Transverse colon (tissue), 4 donors: ENCODE measurements around the gene ANKS1A. TPM values are rescaled to one million over a fixed set of nuclear protein-coding genes. Genes with fewer than 3 reads are reported as not detected.
A peak's percentile ranks its signal among the peaks of the same experiment; 100 is the strongest.
"Not testable (repeated sequence)": the region's sequence is repeated elsewhere in the genome, so short reads cannot be mapped to it uniquely, and the experiment has no call there.

Experiments used
- DNase-seq: peaks from one replicate; pipeline ENCODE4 v3.0.0-alpha.2; 2019
- H3K27ac ChIP-seq, 4 donors: fragments of 200-600 bp; sonication (generic); 2 replicates each; pipeline ENCODE4 v1.5.1; 2016 to 2018; ENCODE audit warnings: inconsistent platforms in 4 of 4
- H3K27me3 ChIP-seq: fragments of 200-600 bp; sonication (generic); 2 replicates; pipeline ENCODE4 v1.5.1; 2017; ENCODE audit warnings: inconsistent platforms
- H3K36me3 ChIP-seq, 4 donors: fragments of 200-600 bp; sonication (generic); 2 replicates each; pipeline ENCODE4 v1.5.1; 2017 to 2019; ENCODE audit warnings: inconsistent platforms in 4 of 4
- H3K4me1 ChIP-seq, 4 donors: fragments of 200-600 bp; sonication (generic); 2 replicates each; pipeline ENCODE4 v1.5.1; 2017 to 2020; ENCODE audit warnings: inconsistent platforms in 4 of 4
- H3K4me3 ChIP-seq, 4 donors: fragments of 200-600 bp; sonication (generic); 1 replicate in 1 of 4; 2 replicates in 3 of 4; pipeline versions ENCODE4 v1.5.1 to v1.6.1; 2017 to 2019; ENCODE audit warnings: inconsistent platforms in 4 of 4
- H3K9me3 ChIP-seq, 2 donors: fragments of 200-600 bp; sonication (generic); 2 replicates each; pipeline ENCODE4 v1.5.1; 2017 to 2019; ENCODE audit warnings: inconsistent platforms in 2 of 2
- CTCF ChIP-seq, 5 experiments: fragments of 200-600 bp in 3 of 5; fragments of 450-650 bp in 2 of 5; sonication (generic) in 3 of 5; IDR thresholded peaks; 1 replicate in 2 of 5; 2 replicates in 3 of 5; pipeline ENCODE4 v1.5.1; 2016 to 2017; ENCODE audit warnings: antibody characterized with exemption in 5 of 5, inconsistent platforms in 3 of 5, mild to moderate bottlenecking in 2 of 5, moderate library complexity in 1 of 5
- EP300 ChIP-seq: sonication (generic); formaldehyde crosslinking; IDR thresholded peaks from one replicate; pipeline ENCODE4 v1.6.1; 2017; ENCODE audit warnings: antibody characterized with exemption, low read depth
- POLR2A ChIP-seq: fragments of 450-650 bp; IDR thresholded peaks from one replicate; pipeline ENCODE4 v1.6.1; 2016; ENCODE audit warnings: antibody characterized with exemption, mild to moderate bottlenecking, moderate library complexity
- POLR2AphosphoS5 ChIP-seq, 3 donors: sonication (generic); formaldehyde crosslinking; IDR thresholded peaks; one replicate each; pipeline ENCODE4 v1.6.1; 2016; ENCODE audit warnings: antibody characterized with exemption in 3 of 3
- WGBS, 2 donors: methylation state at CpG; one replicate each; pipeline ENCODE4 v1.1.5; 2018; ENCODE audit warnings: low coverage in 1 of 2; 5-methylcytosine and 5-hydroxymethylcytosine counted together
- in situ Hi-C, 4 donors: fragments of 200-750 bp; cut with MboI; loops; one replicate each; pipeline versions ENCODE4 v1.15.0 to v1.15.1; 2017; ENCODE audit warnings: low sequenced_read_pairs in 3 of 4, low pct_ligation_motif_present in 1 of 4, low pct_unique_long_range_greater_than_20kb in 1 of 4
- intact Hi-C: fragments of 100-400 bp; cut with DNase I; formaldehyde crosslinking; loops from one replicate; pipeline ENCODE4 v1.15.1; 2023; ENCODE audit warnings: low total_unique reads
- total RNA-seq, 4 donors: library from RNA; depleted of rRNA; stranded (reverse); fragments of >200 nt; gene quantifications; one replicate each; pipeline ENCODE4 v1.1.0, GENCODE V29; 2016

The ANKS1A gene
- total RNA-seq, 4 donors from 2014 or later: 37.5 to 44.0 (median 38.9) TPM

GRCh38 chr6:34876472-34876871, 12.6 kb upstream of the ANKS1A start:
- 63 to 65% methylated on average over 3 of the region's 3 CpGs for WGBS, 2 donors
- TF ChIP-seq POLR2A: no peak
- TF ChIP-seq POLR2AphosphoS5 (IDR thresholded peaks at IDR 0.05): peak in 1 of 3 donors; percentile 24
- H3K27me3 ChIP-seq: no peaks in the 10 kb centered on the region
- peaks cover 0 to 14% (median 3%) of the 10 kb centered on the region in 4 donors for H3K4me1 ChIP-seq
- H3K27ac ChIP-seq: peak overlapping the region; percentile 45 to 62 (median 56)
- peaks cover 0 to 47% (median 13%) of the 10 kb centered on the region in 4 donors for H3K36me3 ChIP-seq
- H3K9me3 ChIP-seq: no peaks in the 10 kb centered on the region
- H3K4me3 ChIP-seq: no peak overlapping the region
- in situ Hi-C loops (no loop called here), intact Hi-C loops (no loop called here)
- no peak for DNase-seq

GRCh38 chr6:34877259-34877658, 11.8 kb upstream of the ANKS1A start:
- in situ Hi-C loops (no loop called here), intact Hi-C loops (no loop called here)
- H3K36me3 ChIP-seq: peaks cover 0 to 48% (median 9%) of the 10 kb centered on the region in 4 donors
- no peak overlapping the region for H3K4me3 ChIP-seq
- peak overlapping the region in 2 of 4 donors; percentile 51 to 61 for H3K27ac ChIP-seq
- no peaks in the 10 kb centered on the region for H3K9me3 ChIP-seq
- no peak for DNase-seq
- H3K27me3 ChIP-seq: no peaks in the 10 kb centered on the region
- WGBS, 2 donors: 75 to 87% methylated on average over 1 of the region's 1 CpG
- TF ChIP-seq POLR2A (no peak), POLR2AphosphoS5 (IDR thresholded peaks at IDR 0.05) (no peak), EP300 (no peak), CTCF (IDR thresholded peaks at IDR 0.05) (no peak)
- H3K4me1 ChIP-seq: peaks cover 0 to 14% (median 3%) of the 10 kb centered on the region in 4 donors

GRCh38 chr6:34877869-34878485, 11.1 kb upstream of the ANKS1A start:
- Histone ChIP-seq H3K4me3 (no peak overlapping the region), H3K4me1 (peaks cover 0 to 14% (median 3%) of the 10 kb centered on the region in 4 donors), H3K27me3 (no peaks in the 10 kb centered on the region), H3K27ac (no peak overlapping the region), H3K9me3 (no peaks in the 10 kb centered on the region), H3K36me3 (peaks cover 0 to 43% (median 5%) of the 10 kb centered on the region in 4 donors)
- WGBS, 2 donors: 92 to 100% methylated on average over 5 of the region's 5 CpGs
- intact Hi-C loops: no loop called here
- in situ Hi-C loops: no loop called here
- TF ChIP-seq POLR2AphosphoS5 (IDR thresholded peaks at IDR 0.05) (no peak), POLR2A (no peak), CTCF (IDR thresholded peaks at IDR 0.05) (no peak), EP300 (no peak)
- DNase-seq: no peak

- H3K9me3 ChIP-seq, in situ Hi-C loops, DNase-seq, intact Hi-C loops, H3K4me3 ChIP-seq, H3K27ac ChIP-seq, H3K27me3 ChIP-seq: not testable (repeated sequence)
- 94 to 100% methylated on average over 1 of the region's 1 CpG for WGBS, 2 donors
- Histone ChIP-seq H3K36me3 (peaks cover 0 to 38% (median 1%) of the 10 kb centered on the region in 4 donors), H3K4me1 (peaks cover 6 to 23% (median 13%) of the 10 kb centered on the region in 4 donors)
These were observed 5.0 kb upstream of the ANKS1A start for GRCh38 chr6:34884073-34884472.

GRCh38 chr6:34884996-34885395, 4.1 kb upstream of the ANKS1A start:
- no peak overlapping the region for H3K4me3 ChIP-seq
- WGBS, 2 donors: 94 to 100% methylated on average over 2 of the region's 2 CpGs
- H3K36me3 ChIP-seq: peaks cover 0 to 30% (median 0%) of the 10 kb centered on the region in 4 donors
- H3K27ac ChIP-seq: no peak overlapping the region
- intact Hi-C loops (no loop called here), in situ Hi-C loops (no loop called here)
- H3K9me3 ChIP-seq: no peaks in the 10 kb centered on the region
- peaks cover 6 to 23% (median 15%) of the 10 kb centered on the region in 4 donors for H3K4me1 ChIP-seq
- TF ChIP-seq POLR2AphosphoS5 (IDR thresholded peaks at IDR 0.05) (no peak), CTCF (IDR thresholded peaks at IDR 0.05) (no peak), POLR2A (no peak), EP300 (no peak)
- no peak for DNase-seq
- H3K27me3 ChIP-seq: no peaks in the 10 kb centered on the region

GRCh38 chr6:34885837-34886236, 3.2 kb upstream of the ANKS1A start:
- H3K27ac ChIP-seq, H3K4me3 ChIP-seq, DNase-seq, intact Hi-C loops, in situ Hi-C loops, H3K9me3 ChIP-seq, H3K27me3 ChIP-seq: not testable (repeated sequence)
- H3K36me3 ChIP-seq: peaks cover 0 to 22% (median 0%) of the 10 kb centered on the region in 4 donors
- WGBS, 2 donors: 84 to 95% methylated on average over 7 to 15 of the region's 15 CpGs
- peaks cover 14 to 32% (median 23%) of the 10 kb centered on the region in 4 donors for H3K4me1 ChIP-seq
